ENCODE measurements around the gene STRIP2.

STRIP2 gene

GRCh38 chr7:129493555-129493954, 59.3 kb downstream of the STRIP2 start:
- H3K4me1 ChIP-seq (ENCODE audit: control insufficient read depth, insufficient read depth, low read length, poor library complexity, severe bottlenecking), result peaks cover 3% of the 10 kb centered on the region
- H3K36me3 ChIP-seq (ENCODE audit: control insufficient read depth, insufficient read depth, low read length), result no peaks in the 10 kb centered on the region
- WGBS, 2 experiments (ENCODE audit: insufficient coverage in 2 of 2), result no CpG with 5 or more reads among the region's 1 CpG
- no peak overlapping the region for H3K4me3 ChIP-seq (ENCODE audit: extremely low read depth, insufficient read depth, low read length, poor library complexity, severe bottlenecking)
- no peaks in the 10 kb centered on the region for H3K9me3 ChIP-seq (ENCODE audit: control insufficient read depth, low read length)
- H3K27ac ChIP-seq (ENCODE audit: low read depth, low read length, severe bottlenecking), result no peak overlapping the region

- Histone ChIP-seq H3K9me3 (ENCODE audit: control insufficient read depth, low read length) (no peaks in the 10 kb centered on the region), H3K4me3 (ENCODE audit: extremely low read depth, insufficient read depth, low read length, poor library complexity, severe bottlenecking) (no peak overlapping the region), H3K36me3 (ENCODE audit: control insufficient read depth, insufficient read depth, low read length) (no peaks in the 10 kb centered on the region), H3K4me1 (ENCODE audit: control insufficient read depth, insufficient read depth, low read length, poor library complexity, severe bottlenecking) (peaks cover 3% of the 10 kb centered on the region), H3K27ac (ENCODE audit: low read depth, low read length, severe bottlenecking) (no peak overlapping the region)
- 86 to 100% methylated on average over 1 to 5 of the region's 5 CpGs for whole genome bisulfite sequencing, 2 experiments (ENCODE audit: insufficient coverage in 2 of 2)
Observed at GRCh38 chr7:129494041-129494440, 59.8 kb downstream of the STRIP2 start.

DNA sequence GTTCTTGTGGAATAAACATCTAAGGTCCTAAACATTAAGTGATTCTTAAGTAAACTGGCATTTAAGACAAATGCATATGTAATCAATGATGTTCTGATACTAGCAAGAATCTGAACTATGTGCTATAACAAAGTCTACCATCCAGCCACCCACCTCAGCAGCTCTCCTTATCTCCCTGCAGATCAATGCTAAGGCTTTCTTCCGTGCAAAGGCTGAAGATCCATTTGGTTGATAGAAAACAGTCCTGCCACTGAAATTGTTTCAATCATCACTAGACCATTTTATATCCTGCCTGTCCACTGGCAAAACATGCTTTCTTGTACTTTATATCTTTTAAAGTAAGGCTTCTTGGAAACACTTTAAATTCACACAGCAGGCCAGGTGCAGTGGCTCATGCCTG, 61.8 kb downstream of the STRIP2 start:
- Histone ChIP-seq H3K27ac (ENCODE audit: low read depth, low read length, severe bottlenecking) (no peak overlapping the region), H3K4me3 (ENCODE audit: extremely low read depth, insufficient read depth, low read length, poor library complexity, severe bottlenecking) (no peak overlapping the region), H3K36me3 (ENCODE audit: control insufficient read depth, insufficient read depth, low read length) (no peaks in the 10 kb centered on the region), H3K4me1 (ENCODE audit: control insufficient read depth, insufficient read depth, low read length, poor library complexity, severe bottlenecking) (peaks cover 3% of the 10 kb centered on the region), H3K9me3 (ENCODE audit: control insufficient read depth, low read length) (no peaks in the 10 kb centered on the region)
- no CpG with 5 or more reads among the region's 1 CpG for WGBS, 2 experiments (ENCODE audit: insufficient coverage in 2 of 2)

- Histone ChIP-seq H3K36me3 (ENCODE audit: control insufficient read depth, insufficient read depth, low read length) (no peaks in the 10 kb centered on the region), H3K9me3 (ENCODE audit: control insufficient read depth, low read length) (no peaks in the 10 kb centered on the region), H3K27ac (ENCODE audit: low read depth, low read length, severe bottlenecking) (no peak overlapping the region), H3K4me1 (ENCODE audit: control insufficient read depth, insufficient read depth, low read length, poor library complexity, severe bottlenecking) (peaks cover 3% of the 10 kb centered on the region), H3K4me3 (ENCODE audit: extremely low read depth, insufficient read depth, low read length, poor library complexity, severe bottlenecking) (no peak overlapping the region)
- WGBS, 2 experiments (ENCODE audit: insufficient coverage in 2 of 2), result 79 to 80% methylated on average over 7 of the region's 7 CpGs
Observed at GRCh38 chr7:129496653-129497052, 62.4 kb downstream of the STRIP2 start.

- Histone ChIP-seq H3K36me3 (ENCODE audit: control insufficient read depth, insufficient read depth, low read length) (no peaks in the 10 kb centered on the region), H3K27ac (ENCODE audit: low read depth, low read length, severe bottlenecking) (no peak overlapping the region), H3K4me1 (ENCODE audit: control insufficient read depth, insufficient read depth, low read length, poor library complexity, severe bottlenecking) (peaks cover 3% of the 10 kb centered on the region), H3K4me3 (ENCODE audit: extremely low read depth, insufficient read depth, low read length, poor library complexity, severe bottlenecking) (no peak overlapping the region), H3K9me3 (ENCODE audit: control insufficient read depth, low read length) (no peaks in the 10 kb centered on the region)
- 87 to 88% methylated on average over 4 of the region's 4 CpGs for WGBS, 2 experiments (ENCODE audit: insufficient coverage in 2 of 2)
Observed at GRCh38 chr7:129497156-129497555, 62.9 kb downstream of the STRIP2 start.

DNA sequence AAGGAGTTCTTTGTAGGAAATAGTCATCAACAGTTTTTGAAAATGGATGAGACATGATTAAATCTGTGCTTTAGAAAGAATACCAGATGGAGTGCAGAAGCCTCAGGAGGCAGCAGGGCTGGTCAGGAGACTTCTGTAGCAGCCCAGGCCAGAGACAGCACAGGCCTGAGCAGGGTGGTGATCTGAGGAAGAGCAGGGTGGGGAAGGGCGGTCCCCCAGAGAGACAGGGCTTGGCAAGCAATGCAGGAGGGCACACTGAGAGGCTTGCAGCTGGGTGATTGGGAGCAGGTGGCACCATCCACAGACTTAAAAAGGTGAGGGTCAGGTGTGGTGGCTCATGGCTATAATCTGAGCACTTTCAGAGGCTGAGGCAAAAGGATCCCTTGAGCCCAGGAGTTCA, 63.8 kb downstream of the STRIP2 start:
- no peaks in the 10 kb centered on the region for H3K9me3 ChIP-seq (ENCODE audit: control insufficient read depth, low read length)
- H3K4me1 ChIP-seq (ENCODE audit: control insufficient read depth, insufficient read depth, low read length, poor library complexity, severe bottlenecking), result peaks cover 3% of the 10 kb centered on the region
- no peak overlapping the region for H3K4me3 ChIP-seq (ENCODE audit: extremely low read depth, insufficient read depth, low read length, poor library complexity, severe bottlenecking)
- H3K36me3 ChIP-seq (ENCODE audit: control insufficient read depth, insufficient read depth, low read length), result no peaks in the 10 kb centered on the region
- H3K27ac ChIP-seq (ENCODE audit: low read depth, low read length, severe bottlenecking), result no peak overlapping the region
- WGBS, 2 experiments (ENCODE audit: insufficient coverage in 2 of 2), result 88% methylated on average over 1 of the region's 1 CpG; no CpG with 5 or more reads in 1 of the 2 experiments

GRCh38 chr7:129499999-129500398, 65.8 kb downstream of the STRIP2 start:
- Histone ChIP-seq H3K4me1 (ENCODE audit: control insufficient read depth, insufficient read depth, low read length, poor library complexity, severe bottlenecking) (peaks cover 3% of the 10 kb centered on the region), H3K27ac (ENCODE audit: low read depth, low read length, severe bottlenecking) (no peak overlapping the region), H3K9me3 (ENCODE audit: control insufficient read depth, low read length) (no peaks in the 10 kb centered on the region), H3K4me3 (ENCODE audit: extremely low read depth, insufficient read depth, low read length, poor library complexity, severe bottlenecking) (no peak overlapping the region), H3K36me3 (ENCODE audit: control insufficient read depth, insufficient read depth, low read length) (no peaks in the 10 kb centered on the region)
- 92% methylated on average over 6 of the region's 6 CpGs; no CpG with 5 or more reads in 1 of the 2 experiments for WGBS, 2 experiments (ENCODE audit: insufficient coverage in 2 of 2)

DNA sequence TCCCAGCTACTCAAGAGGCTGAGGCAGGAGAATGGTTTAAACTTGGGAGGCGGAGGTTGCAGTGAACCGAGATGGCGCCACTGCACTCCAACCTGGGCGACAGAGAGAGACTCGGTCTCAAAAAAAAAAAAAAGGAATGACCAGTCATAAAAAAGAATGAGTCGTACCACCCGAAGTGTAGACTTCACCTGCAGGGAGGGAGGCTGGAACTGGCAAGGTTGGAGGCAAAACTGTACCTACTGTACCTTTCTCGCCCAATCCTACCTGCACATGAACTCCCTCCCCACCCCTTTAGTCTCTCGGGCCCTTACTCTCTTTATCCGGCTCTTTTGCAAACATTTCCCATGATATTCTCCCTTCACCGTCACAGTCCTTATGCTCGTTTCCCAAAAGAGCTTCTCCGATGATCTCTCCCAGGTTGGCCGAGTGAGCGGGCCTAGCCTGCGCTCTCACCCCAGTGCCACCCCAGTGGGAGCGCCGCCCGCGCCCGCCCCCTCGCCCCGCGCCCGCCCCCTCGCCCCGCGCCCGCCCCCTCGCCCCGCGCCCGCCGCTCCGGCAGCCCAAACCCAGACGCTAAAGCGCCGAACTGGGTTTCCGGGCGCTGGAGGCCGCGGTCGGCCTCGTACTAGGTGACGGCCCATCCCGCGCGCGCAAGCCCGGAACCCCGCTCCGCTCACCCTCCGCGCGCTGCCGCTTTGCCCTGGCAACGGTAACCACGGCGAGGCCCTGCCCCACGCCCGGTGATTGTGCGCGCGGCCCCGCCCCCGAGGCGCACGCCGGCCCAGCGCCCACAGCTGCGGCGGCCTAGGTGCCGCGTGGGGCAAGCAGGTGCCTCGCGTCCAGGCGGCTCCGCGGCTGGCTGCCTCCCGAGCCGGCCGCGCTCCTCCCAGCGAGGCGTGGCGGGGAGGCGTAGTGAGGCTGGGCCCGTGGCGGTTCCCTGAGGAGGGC, 67.8 kb downstream of the STRIP2 start, which contains the start of gene SMKR1:
Gene SMKR1 (plus strand): TSS at position 772 of the 948 bp plus-strand sequence. CDS start 294 bp downstream, outside the sequence.
- peak within 1 kb of the TSS; percentile 42 for H3K4me3 ChIP-seq (ENCODE audit: extremely low read depth, insufficient read depth, low read length, poor library complexity, severe bottlenecking)
- H3K9me3 ChIP-seq (ENCODE audit: control insufficient read depth, low read length), result no peaks in the 10 kb centered on the region
- 1 to 7% methylated on average over 45 to 46 of the region's 89 CpGs for WGBS, 2 experiments (ENCODE audit: insufficient coverage in 2 of 2)
- H3K27ac ChIP-seq (ENCODE audit: low read depth, low read length, severe bottlenecking), result no peak within 1 kb of the TSS
- no peaks in the 10 kb centered on the region for H3K36me3 ChIP-seq (ENCODE audit: control insufficient read depth, insufficient read depth, low read length)
- no peaks in the 10 kb centered on the region for H3K4me1 ChIP-seq (ENCODE audit: control insufficient read depth, insufficient read depth, low read length, poor library complexity, severe bottlenecking)

- 19% methylated on average over 41 to 49 of the region's 58 CpGs for WGBS, 2 experiments (ENCODE audit: insufficient coverage in 2 of 2)
- H3K36me3 ChIP-seq (ENCODE audit: control insufficient read depth, insufficient read depth, low read length), result no peaks in the 10 kb centered on the region
- peak overlapping the region; percentile 42 for H3K4me3 ChIP-seq (ENCODE audit: extremely low read depth, insufficient read depth, low read length, poor library complexity, severe bottlenecking)
- no peak overlapping the region for H3K27ac ChIP-seq (ENCODE audit: low read depth, low read length, severe bottlenecking)
- no peaks in the 10 kb centered on the region for H3K4me1 ChIP-seq (ENCODE audit: control insufficient read depth, insufficient read depth, low read length, poor library complexity, severe bottlenecking)
- H3K9me3 ChIP-seq (ENCODE audit: control insufficient read depth, low read length), result no peaks in the 10 kb centered on the region
Observed at GRCh38 chr7:129502708-129503685, 68.8 kb downstream of the STRIP2 start.

DNA sequence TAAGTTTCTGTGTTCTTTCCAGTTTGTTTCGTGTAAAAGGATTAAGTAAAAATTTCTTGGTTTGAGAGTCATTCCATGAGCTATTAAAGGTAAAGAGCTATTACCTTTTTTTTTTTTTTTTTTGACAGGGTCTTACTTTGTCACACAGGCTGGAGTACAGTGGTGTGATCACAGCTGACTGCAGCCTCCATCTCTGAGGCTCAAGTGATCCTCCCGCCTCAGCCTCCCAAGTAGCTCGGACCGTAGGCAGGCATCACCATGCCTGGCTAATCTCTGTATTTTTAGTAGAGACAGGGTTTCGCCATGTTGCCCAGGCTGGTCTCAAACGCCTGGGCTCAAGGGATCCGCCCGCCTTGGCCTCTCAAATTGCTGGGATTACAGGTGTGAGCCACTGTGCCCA, 69.5 kb downstream of the STRIP2 start:
- H3K36me3 ChIP-seq (ENCODE audit: control insufficient read depth, insufficient read depth, low read length), result no peaks in the 10 kb centered on the region
- 91 to 94% methylated on average over 6 to 7 of the region's 8 CpGs for WGBS, 2 experiments (ENCODE audit: insufficient coverage in 2 of 2)
- H3K27ac ChIP-seq (ENCODE audit: low read depth, low read length, severe bottlenecking), result no peak overlapping the region
- no peak overlapping the region for H3K4me3 ChIP-seq (ENCODE audit: extremely low read depth, insufficient read depth, low read length, poor library complexity, severe bottlenecking)
- no peaks in the 10 kb centered on the region for H3K9me3 ChIP-seq (ENCODE audit: control insufficient read depth, low read length)
- no peaks in the 10 kb centered on the region for H3K4me1 ChIP-seq (ENCODE audit: control insufficient read depth, insufficient read depth, low read length, poor library complexity, severe bottlenecking)
